HUDEP-2 (cell line): ENCODE results near the gene SPDYE2B.
"Not testable (repeated sequence)": the region's sequence is repeated elsewhere in the genome, so short reads cannot be mapped to it uniquely, and the experiment has no call there.

Experiments used
- DNase-seq, 76 experiments: peaks; one replicate each; lab custom pipeline; 2025; ENCODE audit not compliant: unreplicated experiment in 76 of 76; lab: John Stamatoyannopoulos, UW

SPDYE2B gene

DNA sequence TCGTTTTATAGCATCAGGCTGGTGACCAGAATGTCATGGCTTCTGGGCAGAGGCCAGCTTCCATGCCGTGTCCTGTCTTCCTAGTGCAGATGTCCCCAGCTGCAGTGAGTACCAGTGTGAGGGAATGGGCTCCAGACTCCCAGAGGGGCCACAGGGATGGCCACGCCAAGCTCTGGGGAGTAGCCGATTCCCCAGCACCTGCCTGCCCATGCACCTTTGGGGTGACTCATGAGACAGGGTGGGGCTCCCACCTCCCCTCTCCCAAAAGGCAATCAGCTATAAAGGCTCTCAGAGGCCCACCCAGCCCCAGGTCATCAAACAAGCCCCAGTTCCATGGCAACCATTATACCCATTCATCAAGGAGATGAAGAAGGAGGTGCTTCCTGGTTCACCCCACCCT, at the start of gene SPDYE2B:
SPDYE2B (plus strand) TSS at position 396 of the 400 bp plus-strand sequence. CDS start 2,030 bp downstream, outside the sequence.
- DNase-seq = not testable (repeated sequence)

GRCh38 chr7:102602317-102602716, 47.8 kb upstream of the SPDYE2B start:
- not testable (repeated sequence) for DNase-seq

DNA sequence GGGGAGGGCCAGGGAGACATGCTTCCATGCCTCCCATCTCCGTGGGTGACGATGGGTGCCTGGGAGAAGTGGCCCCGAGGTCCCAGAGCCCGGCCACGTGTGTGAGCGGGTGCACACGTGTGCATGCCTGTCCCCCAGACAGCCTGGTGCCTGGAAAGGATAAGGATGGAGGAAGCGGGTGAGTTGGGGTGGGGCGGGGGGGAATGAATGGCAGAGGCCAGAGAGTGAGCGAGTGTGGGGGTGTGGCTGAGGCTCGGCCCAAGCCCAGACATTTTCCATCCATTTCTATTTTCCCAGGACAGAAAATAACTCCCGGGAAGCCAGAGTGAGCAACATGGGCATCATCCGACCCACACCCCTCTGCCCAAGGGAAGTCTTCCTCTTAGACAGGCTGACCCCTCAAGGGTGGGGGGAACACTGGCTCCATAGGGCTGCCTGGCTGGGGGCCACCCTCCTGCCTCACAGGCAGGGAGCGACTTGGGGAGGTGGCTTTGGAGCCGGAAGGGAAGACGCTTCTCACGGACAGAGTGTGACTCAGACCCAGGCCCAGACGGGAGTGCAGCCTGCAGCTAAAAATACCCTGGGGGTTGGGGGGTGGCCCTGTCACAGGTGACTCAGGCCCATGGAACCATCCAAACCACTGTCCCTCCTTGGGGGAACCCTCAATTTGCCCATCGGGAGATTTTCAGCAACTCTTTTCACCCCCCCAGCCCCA, 45.5 kb upstream of the SPDYE2B start:
- DNase-seq = not testable (repeated sequence)

DNA sequence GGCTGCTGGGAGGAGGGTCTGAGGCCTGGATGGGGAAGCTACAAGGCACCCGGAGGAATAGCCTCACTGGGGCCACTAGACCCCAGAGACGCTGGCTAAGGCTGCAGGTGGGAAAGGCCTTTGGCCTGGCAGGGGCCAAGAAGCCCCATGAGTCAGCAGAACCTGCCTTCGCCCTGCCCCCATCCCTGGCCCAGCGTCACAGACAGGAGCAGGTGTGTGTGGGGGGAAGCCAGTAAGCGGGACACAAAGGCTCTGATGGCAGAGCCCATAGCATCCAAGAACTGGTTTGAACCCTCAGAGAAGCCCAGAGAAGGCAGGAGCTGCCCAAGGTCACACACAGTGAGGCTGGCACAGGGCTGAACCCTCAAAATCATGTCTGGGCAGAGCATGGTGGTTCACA, 43.3 kb upstream of the SPDYE2B start:
- DNase-seq = not testable (repeated sequence)

DNA sequence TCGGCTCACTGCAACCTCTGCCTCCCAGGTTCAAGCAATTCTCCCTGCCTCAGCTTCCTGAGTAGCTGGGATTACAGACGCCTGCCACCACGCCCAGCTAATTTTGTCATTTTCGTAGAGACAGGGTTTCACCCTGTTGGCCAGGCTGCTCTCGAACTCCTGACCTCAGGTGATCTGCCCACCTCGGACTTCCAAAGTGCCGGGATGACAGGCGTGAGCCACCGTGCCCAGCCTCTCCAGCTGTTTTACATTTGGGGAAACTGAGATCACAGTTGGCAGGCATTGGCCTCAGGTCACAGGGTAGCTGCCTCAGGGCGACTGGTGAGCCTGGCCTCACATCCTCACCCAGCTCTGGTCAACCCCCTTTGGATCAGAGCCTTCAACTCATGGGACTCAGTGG, 40.4 kb upstream of the SPDYE2B start:
- not testable (repeated sequence) for DNase-seq

DNA sequence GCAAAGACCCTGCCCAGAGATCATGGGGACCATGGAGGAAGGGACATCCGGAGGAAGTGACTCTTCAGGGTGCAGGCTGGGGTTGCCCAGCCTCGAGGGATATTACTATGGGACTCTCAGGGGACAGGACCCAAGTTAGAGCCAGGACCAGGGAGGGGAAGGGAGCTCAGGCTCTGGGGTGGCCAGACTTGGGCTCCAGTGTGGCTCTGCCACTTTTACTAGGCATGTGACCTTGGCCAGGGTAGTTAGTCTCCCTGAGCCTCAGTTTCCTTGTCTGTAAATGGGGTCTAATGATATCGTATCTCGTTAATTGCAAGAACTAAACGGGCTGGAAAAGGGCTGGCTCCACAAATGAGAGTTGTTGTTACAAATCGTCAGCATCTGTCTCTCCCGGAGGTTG, 39.7 kb upstream of the SPDYE2B start:
- not testable (repeated sequence) for DNase-seq

DNA sequence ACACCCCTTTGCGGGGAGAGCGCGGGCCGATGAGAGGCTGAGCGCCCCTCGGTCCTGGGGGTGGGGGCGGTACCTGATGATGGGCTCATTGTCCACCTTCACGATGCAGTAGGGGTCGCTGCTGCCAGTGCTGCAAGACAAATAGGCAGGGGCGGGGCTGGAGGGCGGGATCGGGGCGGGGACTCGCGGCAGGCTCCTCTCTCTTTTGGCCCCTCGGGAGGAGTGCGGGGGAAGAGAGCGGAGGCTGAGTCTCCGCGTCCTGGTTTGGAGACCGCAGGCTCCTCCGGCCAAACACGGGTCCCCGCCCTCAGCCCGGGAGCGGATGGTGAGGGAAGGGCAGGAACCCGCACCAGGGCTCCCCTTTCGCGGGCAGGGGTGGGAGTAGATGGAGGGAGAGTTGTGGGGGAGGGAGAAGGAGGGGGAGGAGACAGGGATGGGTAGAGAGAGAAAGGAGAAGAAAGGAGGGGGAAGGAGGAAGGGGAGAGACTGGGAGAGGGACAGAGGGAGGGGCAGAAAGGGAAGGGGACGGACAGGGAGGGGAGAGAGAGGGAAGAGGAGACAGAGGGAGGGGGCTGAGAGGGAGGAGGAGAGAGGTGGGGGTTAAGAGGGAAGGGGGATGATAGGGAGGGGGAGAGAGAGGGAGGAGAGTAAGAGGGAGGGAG, 39.0 kb upstream of the SPDYE2B start:
- not testable (repeated sequence) for DNase-seq

DNA sequence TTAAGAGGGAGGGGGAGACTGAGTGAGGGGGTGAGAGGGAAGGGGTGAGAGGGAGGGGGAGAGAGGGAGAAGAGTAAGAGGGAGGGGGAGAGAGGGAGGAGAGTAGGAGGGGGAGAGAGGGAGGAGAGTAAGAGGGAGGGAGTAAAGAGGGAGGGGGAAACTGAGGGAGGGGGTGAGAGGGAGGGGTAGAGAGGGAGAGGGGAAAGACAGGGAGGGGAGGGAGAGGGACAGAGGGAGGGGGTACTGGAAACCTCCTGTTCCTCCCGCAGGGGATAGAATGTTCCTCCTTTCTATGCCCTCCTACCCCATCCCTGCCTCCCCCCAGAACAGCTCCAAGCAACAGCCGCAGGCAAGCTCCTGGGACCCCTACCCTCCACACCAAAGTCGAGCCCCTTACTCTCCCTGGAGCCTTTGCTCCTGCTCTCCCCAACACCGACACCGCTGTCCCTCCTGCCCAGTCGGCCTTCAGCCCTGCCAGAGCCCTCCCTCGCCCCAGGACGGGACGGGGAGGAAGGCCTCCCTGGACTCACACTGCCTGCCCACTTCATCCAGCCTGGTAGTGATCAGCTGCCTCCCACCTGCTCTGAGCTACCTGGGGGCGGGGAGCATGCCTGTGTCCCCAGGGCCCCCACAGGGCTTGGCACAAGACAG, 38.3 kb upstream of the SPDYE2B start:
- DNase-seq = not testable (repeated sequence)

DNA sequence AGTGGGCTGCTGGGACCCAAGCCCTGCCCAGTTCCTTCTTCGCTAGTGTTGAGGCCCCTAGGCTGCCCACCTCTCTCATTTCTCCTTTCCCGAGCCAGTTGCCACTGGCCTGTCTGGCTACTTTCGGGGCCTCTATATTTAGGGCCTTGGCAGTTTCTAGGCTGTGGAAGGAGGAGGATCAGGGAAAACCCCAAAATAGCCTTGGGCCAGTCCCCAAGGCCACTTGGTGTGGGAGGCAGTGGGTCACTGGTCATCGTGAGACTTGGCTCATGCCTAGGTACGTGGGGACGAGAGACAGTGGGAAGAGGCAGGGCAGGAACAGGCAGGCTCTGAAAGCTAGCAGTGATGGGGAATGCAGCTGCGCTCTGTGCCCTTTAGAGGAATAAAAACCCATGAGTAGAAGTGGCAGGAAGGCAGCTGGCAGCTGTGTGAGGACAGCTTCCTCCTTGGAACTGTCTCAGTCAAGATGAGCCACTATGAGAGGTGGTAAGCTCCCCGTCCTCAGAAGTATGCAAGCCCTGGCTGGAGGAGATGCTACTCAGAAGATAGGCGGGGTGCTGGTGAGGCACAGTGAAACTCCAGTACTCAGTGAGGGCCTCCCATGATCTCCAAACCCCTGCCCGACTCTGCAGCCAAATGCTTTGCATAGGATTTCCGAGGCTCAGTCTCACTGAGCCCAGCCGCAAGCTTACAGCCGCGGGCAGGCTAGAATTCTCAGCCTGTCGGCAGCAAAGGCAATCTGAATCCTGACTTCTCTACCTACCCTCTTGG, 36.4 kb upstream of the SPDYE2B start:
- not testable (repeated sequence) for DNase-seq

- DNase-seq = not testable (repeated sequence)
These were observed 35.8 kb upstream of the SPDYE2B start for GRCh38 chr7:102614346-102614697.

DNA sequence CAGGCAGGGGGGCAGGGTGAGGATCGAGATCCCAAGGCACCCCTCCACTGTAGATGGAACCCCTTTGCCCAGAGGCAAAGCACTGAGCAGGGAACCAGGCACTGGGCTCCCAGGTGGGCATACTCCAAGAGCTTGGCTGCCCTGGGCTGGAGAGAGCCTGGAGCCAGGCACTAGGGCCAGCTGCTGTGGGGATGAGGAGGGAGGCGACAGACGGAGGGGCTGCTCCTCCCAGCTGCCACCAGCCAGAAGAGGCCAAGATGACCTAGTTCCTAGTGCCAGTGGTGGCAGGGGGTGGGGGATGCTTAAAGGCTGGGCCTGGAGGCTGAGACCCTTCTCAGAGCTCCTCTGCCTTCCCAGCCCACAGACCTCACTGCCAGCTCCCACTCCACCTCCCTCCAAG, 35.2 kb upstream of the SPDYE2B start:
- DNase-seq = not testable (repeated sequence)

DNA sequence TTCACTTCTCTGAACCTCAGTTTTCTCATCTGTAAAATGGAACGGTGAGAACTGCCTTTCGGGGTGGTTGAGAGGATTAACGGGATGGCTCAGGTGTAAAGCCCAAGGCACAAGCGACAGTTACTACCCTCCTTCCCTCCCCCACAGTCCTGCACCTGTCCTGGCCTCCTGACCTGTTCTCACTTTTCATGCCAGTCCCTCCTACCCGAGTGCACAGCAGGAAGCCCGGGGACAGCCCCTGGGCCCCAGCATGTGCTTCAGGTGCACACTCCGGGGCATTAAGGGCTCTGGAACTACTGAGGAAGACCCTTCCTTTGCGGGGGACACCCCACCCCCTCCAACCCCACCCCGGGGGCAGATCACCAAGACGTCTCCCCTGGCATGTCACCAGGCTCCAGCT, 34.2 kb upstream of the SPDYE2B start:
- not testable (repeated sequence) for DNase-seq

- not testable (repeated sequence) for DNase-seq
These were observed 33.5 kb upstream of the SPDYE2B start, which contains the start of gene RASA4 for GRCh38 chr7:102616507-102617125. Gene RASA4, minus strand, starts transcription at chr7:102616756. Its CDS starts 67 bp downstream, at chr7:102616689.

- not testable (repeated sequence) for DNase-seq
These were observed 32.0 kb upstream of the SPDYE2B start for GRCh38 chr7:102618122-102618521.

GRCh38 chr7:102627271-102627904, 22.7 kb upstream of the SPDYE2B start:
- DNase-seq = not testable (repeated sequence)

GRCh38 chr7:102630622-102631021, 19.5 kb upstream of the SPDYE2B start:
- DNase-seq = not testable (repeated sequence)

DNA sequence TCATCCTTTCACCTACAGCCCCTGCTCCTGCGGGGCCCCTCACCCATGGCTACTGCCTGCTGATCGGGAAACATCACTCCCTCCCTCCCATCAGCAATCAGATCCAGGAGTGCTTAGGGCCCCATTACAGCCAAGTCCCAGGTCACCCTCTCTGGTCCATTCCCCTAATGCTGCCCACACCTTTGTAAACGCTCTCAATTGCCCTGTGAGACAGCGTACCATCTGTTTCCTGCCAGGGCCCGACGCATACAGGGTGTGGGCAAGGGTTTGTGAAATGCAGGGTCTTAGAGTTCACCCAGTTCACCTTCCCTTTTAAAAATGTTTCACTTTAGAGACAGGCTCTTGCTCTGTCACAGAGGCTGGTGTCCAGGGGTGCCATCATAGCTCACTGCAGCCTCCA, 15.8 kb upstream of the SPDYE2B start:
- DNase-seq = not testable (repeated sequence)

GRCh38 chr7:102635354-102635753, 14.8 kb upstream of the SPDYE2B start:
- DNase-seq = not testable (repeated sequence)

DNA sequence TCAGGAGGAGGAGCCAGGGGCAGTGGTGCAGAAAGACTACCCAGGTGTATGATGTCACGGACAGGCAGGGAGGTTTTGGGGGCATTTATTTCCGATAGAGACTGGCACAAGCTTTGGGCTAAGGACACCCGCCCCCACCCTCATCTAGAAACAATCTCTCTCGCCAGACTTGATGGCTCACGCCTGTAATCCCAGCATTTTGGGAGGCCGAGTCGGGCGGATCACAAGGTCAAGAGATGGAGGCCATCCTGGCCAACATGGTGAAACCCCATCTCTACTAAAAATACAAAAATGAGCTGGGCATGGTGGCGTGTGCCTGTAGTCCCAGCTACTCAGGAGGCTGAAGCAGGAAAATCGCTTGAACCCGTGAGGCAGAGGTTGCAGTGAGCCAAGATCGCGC, 13.2 kb upstream of the SPDYE2B start:
- not testable (repeated sequence) for DNase-seq

GRCh38 chr7:102638848-102639247, 11.3 kb upstream of the SPDYE2B start:
- not testable (repeated sequence) for DNase-seq
